Stimulated activated naive CD4-positive, alpha-beta T cell treated with Interleukin-2 at 50 U/mL for 16 hours (primary cell): ENCODE data around the gene SOBP.

Experiments used
- DNase-seq: peaks from one replicate; lab custom pipeline; 2025; lab: John Stamatoyannopoulos, UW

SOBP gene

GRCh38 chr6:107638493-107638892 lies 148.6 kb downstream of the SOBP start:
- no peak for DNase-seq

GRCh38 chr6:107639511-107639910 lies 149.6 kb downstream of the SOBP start:
- DNase-seq, result no peak

- DNase-seq, result no peak
These were observed 151.2 kb downstream of the SOBP start for GRCh38 chr6:107641071-107641470.

GRCh38 chr6:107641500-107641941 lies 151.6 kb downstream of the SOBP start:
- DNase-seq, result no peak

GRCh38 chr6:107642095-107642860 lies 152.4 kb downstream of the SOBP start:
- DNase-seq, result no peak

- DNase-seq, result no peak
These were observed 153.0 kb downstream of the SOBP start for GRCh38 chr6:107642861-107643328.

GRCh38 chr6:107644513-107644912 lies 154.6 kb downstream of the SOBP start:
- DNase-seq, result no peak

GRCh38 chr6:107645740-107646139 lies 155.8 kb downstream of the SOBP start:
- no peak for DNase-seq

GRCh38 chr6:107646176-107646575 lies 156.3 kb downstream of the SOBP start:
- no peak for DNase-seq

GRCh38 chr6:107646776-107647438 lies 157.0 kb downstream of the SOBP start:
- DNase-seq, result no peak

GRCh38 chr6:107647439-107647948 lies 157.6 kb downstream of the SOBP start:
- DNase-seq, result no peak

- DNase-seq, result no peak
These were observed 159.1 kb downstream of the SOBP start for GRCh38 chr6:107648983-107649382.

GRCh38 chr6:107652526-107653182 lies 162.7 kb downstream of the SOBP start:
- DNase-seq, result no peak

- no peak for DNase-seq
These were observed 163.3 kb downstream of the SOBP start for GRCh38 chr6:107653183-107653580.

- DNase-seq, result no peak
These were observed 164.0 kb downstream of the SOBP start for GRCh38 chr6:107653861-107654394.

- DNase-seq, result no peak
These were observed 164.8 kb downstream of the SOBP start for GRCh38 chr6:107654764-107655163.

GRCh38 chr6:107655245-107655644 lies 165.3 kb downstream of the SOBP start:
- no peak for DNase-seq

- no peak for DNase-seq
These were observed 165.9 kb downstream of the SOBP start for GRCh38 chr6:107655864-107656263.

GRCh38 chr6:107656401-107656800 lies 166.5 kb downstream of the SOBP start:
- no peak for DNase-seq

- DNase-seq, result no peak
These were observed 167.0 kb downstream of the SOBP start for GRCh38 chr6:107656883-107657282.

GRCh38 chr6:107657373-107657754 lies 167.4 kb downstream of the SOBP start:
- DNase-seq, result no peak

GRCh38 chr6:107657755-107658461 lies 168.0 kb downstream of the SOBP start:
- DNase-seq, result peak; percentile 42
